Body of pancreas (tissue), 4 donors: ENCODE data around the gene RFX8.

ENCODE experiments used
- POLR2A ChIP-seq, 3 donors: fragments of 450-650 bp; IDR thresholded peaks; one replicate each; pipeline ENCODE4 v1.6.1; 2016; ENCODE audit warnings: antibody characterized with exemption in 3 of 3, mild to moderate bottlenecking in 2 of 3
- TF ChIP-seq, protein P1 (sequence below), 7 experiments: fragments of 450-650 bp in 4 of 7; fragments of 200-600 bp in 3 of 7; sonication (generic) in 3 of 7; IDR thresholded peaks; one replicate each; pipeline ENCODE4 v1.5.1; 2016 to 2019; ENCODE audit warnings: antibody characterized with exemption in 7 of 7

DNA sequence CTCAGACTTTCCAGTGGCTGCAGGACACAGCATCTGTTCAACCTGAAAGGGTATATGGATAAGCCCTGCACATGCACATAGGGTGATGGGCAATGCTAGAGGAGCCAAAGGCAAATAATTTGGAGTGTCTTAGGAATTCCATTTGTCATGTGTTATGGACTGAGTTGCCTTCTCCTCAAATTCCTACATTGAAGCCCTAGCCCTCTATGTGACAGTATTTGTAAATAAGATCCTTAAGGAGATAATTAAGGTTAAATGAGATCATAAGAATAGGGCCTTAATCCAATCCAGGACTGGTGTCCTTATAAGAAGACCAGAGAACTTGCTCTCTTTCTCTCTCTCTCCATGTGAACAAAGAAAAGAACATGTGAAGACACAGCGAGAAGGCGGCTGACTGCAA, 44.8 kb downstream of the RFX8 start:
- TF ChIP-seq, protein P1, sequence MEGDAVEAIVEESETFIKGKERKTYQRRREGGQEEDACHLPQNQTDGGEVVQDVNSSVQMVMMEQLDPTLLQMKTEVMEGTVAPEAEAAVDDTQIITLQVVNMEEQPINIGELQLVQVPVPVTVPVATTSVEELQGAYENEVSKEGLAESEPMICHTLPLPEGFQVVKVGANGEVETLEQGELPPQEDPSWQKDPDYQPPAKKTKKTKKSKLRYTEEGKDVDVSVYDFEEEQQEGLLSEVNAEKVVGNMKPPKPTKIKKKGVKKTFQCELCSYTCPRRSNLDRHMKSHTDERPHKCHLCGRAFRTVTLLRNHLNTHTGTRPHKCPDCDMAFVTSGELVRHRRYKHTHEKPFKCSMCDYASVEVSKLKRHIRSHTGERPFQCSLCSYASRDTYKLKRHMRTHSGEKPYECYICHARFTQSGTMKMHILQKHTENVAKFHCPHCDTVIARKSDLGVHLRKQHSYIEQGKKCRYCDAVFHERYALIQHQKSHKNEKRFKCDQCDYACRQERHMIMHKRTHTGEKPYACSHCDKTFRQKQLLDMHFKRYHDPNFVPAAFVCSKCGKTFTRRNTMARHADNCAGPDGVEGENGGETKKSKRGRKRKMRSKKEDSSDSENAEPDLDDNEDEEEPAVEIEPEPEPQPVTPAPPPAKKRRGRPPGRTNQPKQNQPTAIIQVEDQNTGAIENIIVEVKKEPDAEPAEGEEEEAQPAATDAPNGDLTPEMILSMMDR (IDR thresholded peaks at IDR 0.05), result no peak
- no peak for TF ChIP-seq POLR2A (IDR thresholded peaks at IDR 0.05)
